Measurements from ENCODE around the gene CCDC38.
"Not testable (repeated sequence)": the region's sequence is repeated elsewhere in the genome, so short reads cannot be mapped to it uniquely, and the experiment has no call there.

The CCDC38 gene

DNA sequence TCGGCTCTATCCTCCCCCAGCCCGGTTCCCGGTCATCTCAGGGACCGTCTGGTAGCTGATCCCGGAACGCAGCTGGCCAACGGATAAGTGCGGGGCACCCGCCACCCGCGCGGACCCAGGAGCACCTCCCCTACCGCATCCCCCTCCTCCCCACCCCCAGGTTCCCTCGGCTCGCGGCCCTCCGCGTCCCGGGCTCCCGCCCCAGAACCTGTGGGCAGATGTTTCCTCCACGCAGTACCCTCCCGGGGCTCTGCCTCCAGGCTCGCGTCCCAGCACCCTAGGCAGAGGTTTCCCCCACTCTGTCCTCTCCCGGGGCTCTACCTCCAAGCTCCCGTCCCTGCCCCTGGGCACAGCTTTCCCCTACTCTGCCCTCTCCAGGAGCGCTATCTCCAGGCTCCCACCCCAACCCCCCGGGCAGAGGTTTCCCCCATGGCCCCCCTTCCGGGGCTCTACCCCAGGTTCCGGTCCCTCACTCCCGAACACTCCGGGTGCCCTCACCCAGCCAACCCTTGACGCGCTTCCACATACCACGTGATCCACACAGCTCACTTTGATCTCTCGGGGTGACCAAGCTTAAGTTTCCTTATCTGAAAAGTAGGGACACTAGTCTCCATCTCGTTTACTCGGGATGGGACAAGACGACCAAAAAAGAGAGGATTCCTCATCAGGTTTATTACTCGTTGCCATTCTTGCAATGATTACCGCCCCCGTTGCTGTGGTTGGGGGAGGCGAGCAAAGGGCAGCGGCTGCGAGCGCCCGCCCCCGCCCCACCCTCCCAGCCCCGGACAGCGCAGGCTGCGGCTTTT lies at the start of gene CCDC38:
Gene CCDC38 (minus strand): TSS at position 91 of the 806 bp plus-strand sequence. CDS start 6,105 bp downstream, outside the sequence.
- peak in 53 of 56 donors; percentile 14 to 87 (median 64) for DNase-seq

DNA sequence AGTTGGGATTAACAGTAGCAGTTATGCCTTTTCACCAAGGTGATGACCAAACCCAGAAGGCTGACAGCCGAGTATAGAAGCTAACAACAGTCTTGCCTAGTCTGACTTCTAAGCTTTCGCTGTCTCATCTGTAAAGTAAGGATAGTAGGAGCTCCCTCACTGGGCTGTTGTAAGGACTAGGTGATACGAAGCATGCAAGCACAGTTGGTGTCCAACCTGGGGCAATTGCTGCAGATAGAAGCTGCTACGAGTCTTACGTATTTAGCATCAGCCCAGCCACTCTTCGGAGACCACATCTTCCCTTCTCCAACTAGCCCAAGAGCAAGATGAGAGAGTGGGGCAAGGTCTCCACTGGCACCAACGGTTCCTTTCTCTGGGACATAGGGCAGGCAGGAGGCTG lies 47.7 kb upstream of the CCDC38 start:
- DNase-seq: no peak

DNA sequence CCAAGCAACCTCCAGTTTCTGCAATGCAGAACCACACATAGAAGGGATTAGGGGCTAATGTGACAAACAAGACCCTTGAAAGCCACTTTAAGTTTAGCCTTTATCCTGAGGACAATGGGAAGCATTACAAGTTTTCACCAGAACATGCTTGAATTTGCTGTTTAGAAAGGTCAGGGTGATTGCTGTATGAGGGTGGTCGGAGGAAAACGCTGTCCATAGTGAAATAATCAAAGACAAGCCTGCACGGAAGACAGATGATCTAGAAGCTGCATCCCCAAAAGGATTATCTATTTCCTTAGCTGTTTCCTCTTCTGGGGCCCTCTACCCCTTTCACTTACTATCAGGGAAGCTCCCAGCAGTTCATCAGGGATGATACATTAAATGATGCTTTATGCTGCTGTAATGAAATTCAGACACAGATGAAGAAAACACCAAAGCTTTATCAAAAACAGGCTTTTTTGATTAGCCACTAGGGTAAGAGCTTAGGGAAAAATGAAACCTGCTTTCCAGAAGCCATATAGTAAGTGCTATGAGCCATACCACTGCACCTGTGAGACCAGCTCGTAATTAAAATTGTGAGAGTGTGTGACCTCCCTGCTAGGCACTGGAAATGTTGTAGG lies 47.2 kb upstream of the CCDC38 start:
- no peak for DNase-seq

DNA sequence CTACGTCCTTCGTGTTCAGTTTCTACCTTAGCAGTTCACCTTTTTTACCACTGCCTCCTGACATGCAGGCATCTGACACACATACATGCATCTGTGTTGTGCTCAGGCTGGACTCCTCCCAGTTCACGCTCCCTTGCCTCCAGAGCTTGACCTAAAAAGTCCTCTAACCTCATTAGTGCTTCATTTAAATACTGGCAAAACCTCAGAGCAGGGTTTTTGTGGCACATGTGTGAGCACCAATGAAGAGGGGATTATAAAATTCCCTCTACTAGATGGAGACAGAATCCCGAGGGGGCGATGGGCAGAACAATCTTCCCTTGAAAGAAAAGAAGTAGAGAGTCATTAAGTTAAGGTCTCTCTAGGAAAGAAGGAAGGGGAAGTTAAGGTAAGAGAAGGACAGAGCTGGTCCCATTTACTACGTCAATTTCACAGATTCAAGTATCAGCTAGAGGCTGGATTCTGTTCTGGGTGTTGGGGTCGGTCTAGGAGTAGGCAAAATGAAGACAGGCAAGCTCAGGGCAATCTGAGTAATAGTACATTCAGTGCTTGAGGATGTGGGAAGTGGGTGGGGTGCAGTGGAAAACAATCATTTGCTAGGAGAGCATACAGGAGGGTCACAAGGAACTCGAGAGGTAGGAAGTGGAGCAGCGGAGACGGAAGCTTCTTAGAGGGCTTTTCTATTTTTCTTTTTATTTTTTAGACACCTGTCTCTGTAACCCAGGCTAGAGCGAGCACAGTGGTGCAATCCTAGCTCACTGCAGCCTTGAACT lies 46.3 kb upstream of the CCDC38 start:
- DNase-seq: no peak

DNA sequence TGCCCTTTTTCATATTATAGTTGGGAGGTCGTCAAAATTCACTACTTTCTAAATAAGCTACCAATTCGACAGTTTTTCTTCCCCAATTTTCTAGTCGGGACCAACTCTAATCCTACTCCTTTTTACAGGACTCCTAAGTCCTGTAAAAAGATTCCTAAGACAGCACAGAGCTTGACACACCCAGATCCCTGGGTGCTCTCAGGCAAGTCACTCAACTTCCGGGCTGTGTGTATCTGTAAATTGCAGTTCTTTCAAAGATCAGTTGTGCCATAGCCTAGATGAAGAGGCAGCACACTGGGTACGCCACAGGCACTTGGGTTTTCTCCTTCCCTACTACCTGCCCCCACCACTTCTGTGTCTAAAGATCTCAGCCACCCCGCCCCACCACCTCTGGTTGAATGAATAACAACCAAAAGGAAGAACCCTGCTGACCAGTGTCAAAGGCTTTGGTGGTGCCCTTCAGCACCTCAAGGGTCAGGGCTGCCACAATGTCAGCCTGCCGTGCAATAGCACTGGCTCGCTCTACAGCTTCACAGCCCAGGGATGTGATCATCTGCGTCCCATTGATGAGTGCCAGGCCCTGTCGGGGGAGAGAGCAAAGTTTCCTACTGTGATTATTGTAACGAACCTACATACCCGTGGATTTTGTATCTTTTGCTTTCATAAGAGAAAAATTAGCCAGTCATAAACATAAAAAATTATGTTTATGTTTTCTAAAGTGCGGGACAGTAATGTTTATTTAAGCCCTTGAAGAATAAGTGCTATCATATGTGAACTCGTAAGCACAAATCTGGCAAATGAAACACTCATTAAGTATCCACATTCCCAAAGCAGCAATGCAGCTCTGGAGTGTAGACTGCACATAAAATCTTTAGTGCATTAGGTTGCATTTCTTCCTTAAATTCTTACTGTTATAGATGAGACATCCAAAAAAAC lies 44.5 kb upstream of the CCDC38 start:
- DNase-seq: no peak

DNA sequence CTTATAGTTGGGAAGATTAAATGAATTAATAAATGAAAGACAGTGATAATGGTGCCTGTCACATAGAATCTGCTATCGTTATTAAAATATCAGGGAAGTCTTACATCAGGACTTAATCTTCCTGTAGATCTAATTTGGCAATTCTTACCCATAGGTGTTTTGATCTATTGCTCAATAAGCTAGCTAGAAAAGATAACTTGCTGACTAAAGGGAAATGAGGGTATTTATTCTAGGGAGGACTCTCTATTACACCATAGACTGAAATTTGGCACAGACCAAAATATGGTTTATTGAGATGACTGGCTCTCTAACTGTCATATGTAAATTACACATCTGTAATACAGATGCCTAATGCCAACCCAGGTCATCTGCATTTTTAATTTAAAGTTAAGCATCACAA lies 42.3 kb upstream of the CCDC38 start:
- no peak for DNase-seq

DNA sequence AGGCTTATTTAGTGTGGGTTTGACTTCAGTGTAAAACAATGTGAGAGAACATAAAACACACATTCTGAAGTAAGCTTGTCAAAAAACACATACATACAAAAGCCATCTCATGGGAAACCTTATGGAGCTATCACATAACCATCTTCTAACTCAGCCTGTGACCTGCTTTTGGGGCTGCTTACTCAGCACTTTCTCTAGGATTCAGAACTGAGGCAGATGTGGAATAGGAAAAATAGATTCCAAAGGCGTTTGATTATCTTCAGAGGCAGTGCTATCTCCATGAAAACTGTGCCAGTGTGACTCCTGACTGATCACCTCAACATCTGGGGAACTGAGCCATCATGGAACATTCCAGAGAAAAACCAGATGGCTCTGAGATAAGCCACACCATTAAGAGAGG lies 40.2 kb upstream of the CCDC38 start:
- DNase-seq: no peak

DNA sequence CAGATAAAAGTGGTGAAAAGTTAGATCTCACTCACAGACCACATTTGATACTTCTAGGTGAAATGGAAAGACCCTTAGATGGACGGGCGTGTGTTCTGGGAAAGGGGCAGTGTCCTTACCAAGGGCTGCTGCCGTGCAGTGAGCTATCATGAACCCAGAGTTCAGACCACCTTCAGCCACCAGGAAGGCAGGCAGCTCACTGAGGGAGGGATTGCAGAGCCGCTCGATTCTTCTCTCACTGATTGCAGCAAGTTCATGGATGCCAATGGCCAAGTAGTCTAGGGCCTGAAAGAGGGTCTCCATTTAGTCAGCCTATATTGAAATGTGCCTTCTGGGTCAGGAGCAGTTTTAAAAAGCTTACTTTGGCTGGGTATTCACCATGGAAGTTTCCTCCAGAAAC lies 38.0 kb upstream of the CCDC38 start:
- no peak for DNase-seq

DNA sequence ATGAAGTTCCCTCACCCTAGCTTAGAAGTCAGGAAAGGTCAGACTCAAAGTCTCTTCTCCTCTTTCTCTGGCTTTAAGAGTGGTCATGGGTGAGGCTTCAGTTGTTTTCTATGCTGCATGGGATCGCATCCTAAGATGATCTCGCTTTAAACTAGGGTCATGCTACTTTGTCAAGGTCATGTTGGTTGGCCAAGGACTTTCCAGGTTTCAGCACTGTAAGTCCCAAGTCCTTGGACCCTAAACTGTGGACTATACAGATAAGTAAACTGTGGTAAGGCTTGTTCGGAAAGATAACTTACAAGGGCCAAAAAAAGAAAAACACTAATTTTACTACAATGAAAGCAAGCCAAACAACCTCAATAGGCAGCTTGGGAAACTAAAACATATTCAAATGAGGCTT lies 36.4 kb upstream of the CCDC38 start:
- no peak for DNase-seq

DNA sequence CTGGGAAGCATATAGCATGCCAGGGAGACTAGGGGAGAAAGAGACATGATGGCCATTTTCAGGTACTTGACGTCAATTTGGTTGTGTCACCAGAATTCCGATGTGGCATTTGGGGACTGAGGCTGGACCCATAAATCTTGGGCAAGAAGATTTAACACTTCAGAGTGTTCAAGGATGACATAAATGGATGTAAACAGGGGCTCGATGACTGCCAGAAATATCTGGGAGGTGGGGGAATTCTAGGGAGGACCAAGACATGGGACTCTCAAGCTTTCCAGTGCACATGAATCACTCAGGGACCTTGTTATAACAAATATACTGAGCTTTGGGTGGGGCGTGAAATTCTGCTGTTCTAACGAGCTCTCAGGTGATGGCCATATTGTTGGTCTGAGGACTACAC lies 35.9 kb upstream of the CCDC38 start:
- no peak for DNase-seq

DNA sequence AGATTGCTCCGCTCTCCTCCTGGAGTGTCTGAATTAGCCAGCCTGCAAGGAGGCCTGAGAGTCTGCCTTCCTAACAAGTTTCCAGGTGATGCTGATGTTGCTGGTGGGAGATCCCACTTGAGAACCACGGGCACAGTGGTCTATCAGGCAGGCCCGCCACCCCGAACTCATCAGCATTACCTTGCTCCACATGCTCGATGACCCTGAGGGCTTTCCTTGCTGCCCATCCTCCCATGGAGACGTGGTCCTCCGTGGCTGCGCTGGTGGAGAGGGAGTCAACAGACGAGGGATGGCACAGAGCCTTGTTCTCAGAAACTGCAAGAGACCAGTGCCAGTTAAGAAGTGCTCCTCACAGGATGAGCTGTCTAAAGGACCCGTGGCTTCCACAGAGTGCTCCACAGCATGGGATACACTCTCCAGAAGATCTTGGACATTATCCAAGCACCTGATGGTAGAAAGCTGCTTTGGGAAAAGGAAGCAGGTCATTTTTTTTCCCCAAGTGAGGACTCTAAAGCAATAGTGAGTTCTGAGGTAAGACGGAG lies 35.4 kb upstream of the CCDC38 start:
- no peak for DNase-seq

DNA sequence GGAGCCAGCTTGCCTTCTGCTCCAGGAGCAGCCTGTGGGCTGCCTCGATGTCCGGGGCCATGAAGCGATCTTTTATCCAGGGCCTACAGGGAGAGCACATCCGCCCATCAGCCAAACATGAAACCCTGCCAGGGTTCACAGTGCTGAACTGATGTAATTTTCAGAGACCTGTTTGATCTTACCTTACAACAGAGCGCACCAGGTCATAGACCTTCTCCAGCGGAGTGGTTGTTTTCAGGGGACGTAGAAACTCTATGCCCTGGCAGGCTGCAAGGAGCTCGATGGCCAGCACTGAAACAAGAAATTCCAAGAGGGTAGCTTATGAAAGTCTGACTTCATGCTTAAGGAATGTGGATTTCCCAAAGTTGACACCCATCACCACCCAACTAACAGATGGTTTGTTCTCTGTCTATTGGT lies 34.0 kb upstream of the CCDC38 start:
- no peak for DNase-seq

DNA sequence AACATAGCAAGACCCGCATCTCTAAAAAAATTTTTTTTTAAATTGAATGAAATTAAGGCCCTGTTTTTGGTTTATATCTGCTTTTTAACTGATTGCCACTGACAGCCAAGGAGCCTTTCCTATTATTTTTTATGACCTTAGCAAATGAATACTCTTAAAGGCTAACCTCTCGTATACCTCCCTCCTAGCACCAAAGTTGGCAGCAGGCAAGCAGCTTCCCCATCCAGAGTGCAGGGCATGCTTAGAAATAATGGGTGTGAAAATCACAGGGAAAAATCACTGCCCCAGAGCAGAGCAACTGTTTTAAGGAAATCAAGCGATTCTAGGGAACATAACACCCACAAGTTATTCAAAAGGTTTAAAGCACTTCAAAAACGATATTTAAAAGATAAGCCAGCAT lies 33.1 kb upstream of the CCDC38 start:
- DNase-seq: no peak

DNA sequence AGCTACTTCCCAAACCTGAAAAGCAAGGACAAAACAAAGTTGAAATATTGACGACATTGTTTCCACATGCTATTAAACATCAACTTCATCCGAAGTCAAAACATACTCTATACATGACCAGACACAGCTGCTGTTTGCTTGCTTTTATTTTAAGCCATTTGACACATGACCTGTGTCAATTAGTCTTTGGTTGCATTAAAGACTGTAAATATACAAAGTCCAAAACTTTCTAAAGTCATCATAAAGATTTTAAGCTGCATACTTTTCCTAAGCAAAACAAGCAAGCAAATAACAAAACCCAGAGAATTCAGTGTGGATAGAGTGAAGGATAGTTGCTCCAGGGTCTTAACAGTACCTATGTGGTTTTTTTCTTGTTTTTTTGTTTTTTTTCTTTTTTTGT lies 31.9 kb upstream of the CCDC38 start:
- DNase-seq: no peak

DNA sequence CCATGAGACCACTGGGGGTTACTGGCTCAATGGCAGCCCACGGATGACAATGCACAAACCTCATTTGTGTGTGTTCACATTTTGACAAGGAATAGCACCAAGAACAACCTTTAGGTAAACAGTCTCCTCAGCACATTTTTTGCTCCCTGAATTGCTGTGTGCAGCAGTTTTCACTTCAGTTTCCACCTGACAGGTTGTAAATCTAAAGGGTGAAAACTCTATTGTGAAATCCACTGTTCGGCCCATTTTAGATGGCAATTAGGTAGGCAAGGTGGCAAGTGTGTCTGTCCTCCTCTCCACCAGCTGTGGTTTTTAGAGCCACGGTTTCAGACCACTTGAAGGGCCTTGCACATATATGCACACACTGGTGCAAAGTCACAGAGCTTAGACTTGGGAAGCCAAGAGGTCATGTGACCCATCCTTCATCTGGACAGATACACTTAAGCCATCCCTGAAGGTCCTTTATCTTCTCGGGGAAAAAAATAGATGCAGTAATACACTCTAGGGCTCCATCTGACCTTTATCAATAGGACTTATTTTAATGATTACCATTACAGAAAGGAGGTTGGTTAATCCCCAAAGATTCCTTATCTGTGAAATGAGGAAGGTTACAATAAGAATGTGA lies 30.5 kb upstream of the CCDC38 start:
- DNase-seq: no peak

DNA sequence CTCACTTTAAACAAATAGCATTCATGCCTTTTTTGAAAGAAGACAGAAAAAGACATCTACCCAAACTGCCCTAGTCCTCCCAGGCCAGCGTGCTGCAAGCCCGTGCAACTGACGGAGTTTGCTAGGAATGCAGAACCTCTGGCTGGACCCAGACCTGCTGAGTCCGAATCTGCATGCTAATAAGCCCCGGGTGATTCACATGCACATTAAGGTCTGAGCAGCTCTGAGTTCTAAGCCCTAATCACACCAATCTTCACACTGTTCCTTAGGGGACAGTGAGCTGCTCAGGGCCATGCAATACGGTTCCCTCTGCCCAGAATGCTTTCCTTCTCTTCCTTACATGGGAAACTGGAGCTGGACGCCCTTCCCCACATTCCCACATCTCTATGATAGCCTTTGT lies 28.5 kb upstream of the CCDC38 start:
- DNase-seq: peak in 1 of 56 donors; percentile 1

DNA sequence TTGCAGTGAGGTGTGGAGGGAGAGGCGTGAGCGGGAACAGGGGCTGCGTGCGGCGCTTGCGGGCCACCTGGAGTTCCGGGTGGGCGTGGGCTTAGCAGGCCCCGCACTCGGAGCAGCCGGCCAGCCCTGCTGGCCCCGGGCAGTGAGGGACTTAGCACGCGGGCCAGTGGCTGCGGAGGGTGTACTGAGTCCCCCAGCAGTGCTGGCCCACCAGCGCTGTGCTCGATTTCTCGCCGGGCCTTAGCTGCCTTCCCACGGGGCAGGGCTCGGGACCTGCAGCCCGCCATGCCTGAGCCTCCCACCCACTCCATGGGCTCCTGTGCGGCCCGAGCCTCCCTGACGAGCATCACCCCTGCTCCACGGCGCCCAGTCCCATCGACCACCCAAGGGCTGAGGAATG lies 26.7 kb upstream of the CCDC38 start:
- DNase-seq: not testable (repeated sequence)

DNA sequence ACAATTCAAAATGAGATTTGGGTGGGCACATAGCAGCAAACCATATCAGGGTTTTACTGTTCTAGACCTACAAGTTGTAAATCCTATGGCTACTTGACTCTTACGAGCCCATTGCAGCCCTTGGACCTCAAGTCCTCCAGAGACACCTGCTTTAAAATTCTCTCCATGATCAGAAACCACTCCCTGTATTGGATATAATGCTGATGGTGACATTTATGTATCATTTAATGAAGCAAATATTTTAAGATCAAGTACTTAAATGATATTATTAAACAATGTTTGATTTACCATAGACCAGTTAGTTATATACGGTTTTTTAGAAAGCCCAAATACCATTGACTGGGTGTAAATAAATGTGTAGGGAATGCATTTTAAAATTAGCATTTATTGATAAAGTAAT lies 24.9 kb upstream of the CCDC38 start:
- no peak for DNase-seq

DNA sequence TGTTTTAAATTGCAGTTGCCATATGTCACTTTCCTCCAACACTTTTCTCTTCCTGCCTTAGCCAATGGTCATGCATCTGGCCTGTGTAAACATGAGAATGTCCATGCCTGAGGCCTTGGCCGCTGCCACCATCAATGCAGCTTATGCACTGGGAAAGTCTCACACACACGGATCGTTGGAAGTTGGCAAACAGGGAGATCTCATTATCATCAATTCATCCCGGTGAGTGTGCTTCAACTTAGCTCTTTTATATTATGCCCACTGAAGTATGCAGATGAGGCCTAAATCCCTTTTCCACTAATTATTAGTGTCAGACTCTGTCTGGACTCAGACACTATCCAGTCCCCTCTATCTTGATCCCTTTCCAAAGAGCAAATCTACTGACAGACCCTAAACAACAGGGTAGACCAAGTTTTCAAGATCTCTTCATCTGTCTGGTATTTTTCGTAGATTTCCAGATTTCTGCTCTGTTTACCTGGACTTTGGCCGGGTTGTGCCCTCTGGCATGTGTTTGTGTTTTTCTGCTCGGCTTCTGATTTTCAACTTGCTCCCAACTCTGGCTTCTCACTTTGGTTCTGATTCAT lies 24.0 kb upstream of the CCDC38 start:
- no peak for DNase-seq

DNA sequence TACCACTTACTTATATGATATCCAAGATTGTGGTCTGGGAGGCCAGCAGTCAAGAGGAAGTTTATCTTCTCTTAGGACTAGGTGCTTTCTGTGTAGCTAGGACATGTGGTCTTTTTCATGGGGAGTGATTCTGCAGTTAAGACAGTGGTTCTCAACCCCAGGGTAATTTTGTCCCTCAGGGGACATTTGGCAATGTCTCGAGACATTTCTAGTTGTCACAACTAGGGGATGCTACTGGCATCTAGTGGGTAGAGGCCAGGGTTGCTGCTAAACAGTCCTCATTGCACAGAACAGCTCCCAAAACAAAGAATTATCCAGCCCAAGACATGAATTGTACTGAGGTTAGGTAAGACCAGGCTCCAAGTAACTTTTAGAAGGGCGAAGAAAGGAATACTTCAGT lies 20.7 kb upstream of the CCDC38 start:
- DNase-seq: no peak
